ENCODE results near the gene SUMO2. TPM values are rescaled to one million over a fixed set of nuclear protein-coding genes. Genes with fewer than 3 reads are reported as not detected.

The SUMO2 gene
- total RNA-seq, 2 donors from 2014 or later = 586 to 714 TPM

DNA sequence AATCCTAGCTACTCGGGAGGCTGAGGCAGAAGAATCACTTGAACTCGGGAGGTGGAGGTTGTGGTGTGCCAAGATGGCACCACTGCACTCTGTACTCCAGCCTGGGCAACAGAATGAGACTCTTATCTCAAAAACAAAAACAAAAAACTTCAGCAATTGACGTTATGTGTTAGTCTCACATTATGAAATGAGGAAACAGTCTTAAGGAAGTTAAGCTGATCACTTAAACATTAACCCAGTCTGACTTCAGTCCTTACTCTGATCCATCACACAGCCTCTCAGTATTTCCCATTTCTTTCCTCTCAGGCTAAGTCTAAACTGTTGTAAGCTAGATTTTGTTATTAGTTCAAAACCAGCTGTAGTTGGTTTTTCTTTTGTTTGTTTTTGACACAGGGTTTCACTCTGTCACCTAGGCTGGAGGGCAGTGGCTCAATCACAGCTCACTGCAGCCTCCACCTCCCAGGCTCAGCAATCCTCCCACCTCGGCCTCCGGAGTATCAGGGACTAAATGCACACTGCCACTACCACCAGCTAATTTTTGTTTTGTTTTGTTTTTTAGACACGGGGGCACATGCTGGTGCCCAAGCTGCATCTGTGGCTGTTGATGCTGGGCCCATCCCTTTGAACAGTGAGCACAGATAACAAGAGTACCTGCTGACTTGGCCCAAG, 34.7 kb downstream of the SUMO2 start:
- no peaks in the 10 kb centered on the region for H3K9me3 ChIP-seq (ENCODE audit: control insufficient read depth, low read length)
- WGBS, 2 experiments (ENCODE audit: insufficient coverage in 1 of 2, insufficient read length in 1 of 2) = 94 to 96% methylated on average over 6 of the region's 6 CpGs
- Mint-ChIP-seq H3K36me3 (ENCODE audit: low read depth) (peaks cover 56% of the 10 kb centered on the region), H3K27me3 (ENCODE audit: insufficient read depth) (no peaks in the 10 kb centered on the region), H3K4me1 (peaks cover 13% of the 10 kb centered on the region), H3K4me3 (no peak overlapping the region), H3K27ac (peak overlapping the region; percentile 45), H3K9me3 (no peaks in the 10 kb centered on the region)
- H3K4me1 ChIP-seq (ENCODE audit: control insufficient read depth, insufficient read depth, low read length) = no peaks in the 10 kb centered on the region
- DNase-seq = no peak
- no peak overlapping the region for H3K27ac ChIP-seq (ENCODE audit: low read depth, low read length)
- H3K27me3 ChIP-seq (ENCODE audit: control insufficient read depth, insufficient read depth, low read length, poor library complexity, severe bottlenecking) = no peaks in the 10 kb centered on the region
- peaks cover 65% of the 10 kb centered on the region for H3K36me3 ChIP-seq (ENCODE audit: control insufficient read depth, insufficient read depth, low read length)
- TF ChIP-seq, protein P1, sequence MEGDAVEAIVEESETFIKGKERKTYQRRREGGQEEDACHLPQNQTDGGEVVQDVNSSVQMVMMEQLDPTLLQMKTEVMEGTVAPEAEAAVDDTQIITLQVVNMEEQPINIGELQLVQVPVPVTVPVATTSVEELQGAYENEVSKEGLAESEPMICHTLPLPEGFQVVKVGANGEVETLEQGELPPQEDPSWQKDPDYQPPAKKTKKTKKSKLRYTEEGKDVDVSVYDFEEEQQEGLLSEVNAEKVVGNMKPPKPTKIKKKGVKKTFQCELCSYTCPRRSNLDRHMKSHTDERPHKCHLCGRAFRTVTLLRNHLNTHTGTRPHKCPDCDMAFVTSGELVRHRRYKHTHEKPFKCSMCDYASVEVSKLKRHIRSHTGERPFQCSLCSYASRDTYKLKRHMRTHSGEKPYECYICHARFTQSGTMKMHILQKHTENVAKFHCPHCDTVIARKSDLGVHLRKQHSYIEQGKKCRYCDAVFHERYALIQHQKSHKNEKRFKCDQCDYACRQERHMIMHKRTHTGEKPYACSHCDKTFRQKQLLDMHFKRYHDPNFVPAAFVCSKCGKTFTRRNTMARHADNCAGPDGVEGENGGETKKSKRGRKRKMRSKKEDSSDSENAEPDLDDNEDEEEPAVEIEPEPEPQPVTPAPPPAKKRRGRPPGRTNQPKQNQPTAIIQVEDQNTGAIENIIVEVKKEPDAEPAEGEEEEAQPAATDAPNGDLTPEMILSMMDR (conservative IDR thresholded peaks at IDR 0.05) = no peak
- no peak overlapping the region for H3K9ac ChIP-seq (ENCODE audit: extremely low read depth, low read length, poor library complexity, severe bottlenecking)
- no peak overlapping the region for H3K4me3 ChIP-seq (ENCODE audit: low read length)

DNA sequence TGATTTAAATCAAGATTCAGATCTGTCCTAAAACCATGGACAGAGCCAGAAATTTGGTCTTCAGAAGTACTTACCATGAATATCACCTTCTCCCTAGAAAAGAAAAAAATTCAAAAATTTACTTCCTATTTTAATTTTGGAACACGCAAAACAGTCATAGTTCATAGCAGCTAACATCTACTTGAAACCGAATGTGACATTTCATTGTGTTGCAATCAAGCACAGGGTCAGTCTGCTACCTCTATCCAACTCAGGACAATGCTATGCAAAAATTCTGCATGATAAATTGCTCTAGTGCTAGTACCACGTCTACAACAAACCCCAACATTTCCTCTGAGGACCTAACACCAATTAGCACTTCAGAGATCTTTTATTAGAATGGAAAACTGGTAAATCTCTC, 36.2 kb downstream of the SUMO2 start:
- TF ChIP-seq, protein P1 (conservative IDR thresholded peaks at IDR 0.05) = no peak
- Mint-ChIP-seq H3K4me3 (no peak overlapping the region), H3K4me1 (no peaks in the 10 kb centered on the region), H3K27ac (no peak overlapping the region), H3K36me3 (ENCODE audit: low read depth) (peaks cover 64% of the 10 kb centered on the region), H3K9me3 (no peaks in the 10 kb centered on the region), H3K27me3 (ENCODE audit: insufficient read depth) (no peaks in the 10 kb centered on the region)
- Histone ChIP-seq H3K27ac (ENCODE audit: low read depth, low read length) (no peak overlapping the region), H3K4me1 (ENCODE audit: control insufficient read depth, insufficient read depth, low read length) (no peaks in the 10 kb centered on the region), H3K4me3 (ENCODE audit: low read length) (no peak overlapping the region), H3K36me3 (ENCODE audit: control insufficient read depth, insufficient read depth, low read length) (peaks cover 76% of the 10 kb centered on the region), H3K9ac (ENCODE audit: extremely low read depth, low read length, poor library complexity, severe bottlenecking) (no peak overlapping the region), H3K9me3 (ENCODE audit: control insufficient read depth, low read length) (no peaks in the 10 kb centered on the region), H3K27me3 (ENCODE audit: control insufficient read depth, insufficient read depth, low read length, poor library complexity, severe bottlenecking) (no peaks in the 10 kb centered on the region)
- 89 to 93% methylated on average over 2 to 3 of the region's 3 CpGs for WGBS, 2 experiments (ENCODE audit: insufficient coverage in 1 of 2, insufficient read length in 1 of 2)
- DNase-seq = no peak

DNA sequence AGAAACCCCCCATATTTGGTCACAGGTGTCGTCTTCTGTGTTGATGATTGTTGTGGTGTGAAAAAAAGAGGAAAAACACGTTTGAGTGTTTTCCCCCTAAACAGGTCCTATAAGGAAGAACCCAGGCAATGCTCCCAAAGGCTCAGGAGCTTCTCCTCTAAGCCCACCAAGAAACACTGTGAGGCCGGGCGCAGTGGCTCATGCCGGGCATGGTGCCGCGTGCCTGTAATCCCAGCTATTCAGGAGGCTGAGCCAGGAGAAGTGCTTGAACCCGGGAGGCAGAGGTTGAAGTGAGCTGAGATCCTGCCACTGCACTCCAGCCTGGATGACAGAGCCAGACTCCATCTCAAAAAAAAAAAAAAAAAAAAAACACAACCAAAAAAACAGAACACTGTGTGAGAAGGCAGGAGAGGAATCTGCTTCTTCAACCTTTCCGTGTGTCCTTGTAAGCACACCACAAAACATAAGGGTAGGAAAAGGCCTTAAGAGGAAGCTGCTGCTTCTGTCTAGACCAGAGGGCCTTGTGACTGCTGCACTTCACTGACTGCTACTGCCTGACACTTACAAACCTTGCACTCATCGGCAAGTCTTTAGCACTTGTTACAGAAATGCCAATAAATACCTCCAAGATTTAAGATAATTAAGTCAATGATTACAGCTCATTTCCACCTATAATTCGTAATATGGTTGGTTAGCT, 37.8 kb downstream of the SUMO2 start:
- H3K9me3 Mint-ChIP-seq = no peaks in the 10 kb centered on the region
- TF ChIP-seq, protein P1 (conservative IDR thresholded peaks at IDR 0.05) = no peak
- H3K27ac ChIP-seq (ENCODE audit: low read depth, low read length) = no peak overlapping the region
- H3K4me3 ChIP-seq (ENCODE audit: low read length) = no peak overlapping the region
- no peaks in the 10 kb centered on the region for H3K27me3 Mint-ChIP-seq (ENCODE audit: insufficient read depth)
- no peak for DNase-seq
- 91 to 93% methylated on average over 7 to 11 of the region's 11 CpGs for WGBS, 2 experiments (ENCODE audit: insufficient coverage in 1 of 2, insufficient read length in 1 of 2)
- H3K27ac Mint-ChIP-seq = no peak overlapping the region
- H3K36me3 ChIP-seq (ENCODE audit: control insufficient read depth, insufficient read depth, low read length) = peaks cover 89% of the 10 kb centered on the region
- no peaks in the 10 kb centered on the region for H3K9me3 ChIP-seq (ENCODE audit: control insufficient read depth, low read length)
- no peaks in the 10 kb centered on the region for H3K4me1 Mint-ChIP-seq
- H3K36me3 Mint-ChIP-seq (ENCODE audit: low read depth) = peaks cover 79% of the 10 kb centered on the region
- no peak overlapping the region for H3K9ac ChIP-seq (ENCODE audit: extremely low read depth, low read length, poor library complexity, severe bottlenecking)
- H3K27me3 ChIP-seq (ENCODE audit: control insufficient read depth, insufficient read depth, low read length, poor library complexity, severe bottlenecking) = no peaks in the 10 kb centered on the region
- H3K4me3 Mint-ChIP-seq = no peak overlapping the region
- no peaks in the 10 kb centered on the region for H3K4me1 ChIP-seq (ENCODE audit: control insufficient read depth, insufficient read depth, low read length)

All from endodermal cell (in vitro differentiated cells).